Stromal cell of bone marrow (primary cell): Measurements from ENCODE around the gene CACNA1S.

ENCODE experiments used
- DNase-seq: peaks from one replicate; pipeline ENCODE4 v3.0.0-alpha.2; 2012; ENCODE audit warnings: low read depth

The CACNA1S gene

GRCh38 chr1:201093561-201093960 lies 18.7 kb downstream of the CACNA1S start:
- no peak for DNase-seq

GRCh38 chr1:201092738-201093137 lies 19.5 kb downstream of the CACNA1S start:
- DNase-seq, result no peak

DNA sequence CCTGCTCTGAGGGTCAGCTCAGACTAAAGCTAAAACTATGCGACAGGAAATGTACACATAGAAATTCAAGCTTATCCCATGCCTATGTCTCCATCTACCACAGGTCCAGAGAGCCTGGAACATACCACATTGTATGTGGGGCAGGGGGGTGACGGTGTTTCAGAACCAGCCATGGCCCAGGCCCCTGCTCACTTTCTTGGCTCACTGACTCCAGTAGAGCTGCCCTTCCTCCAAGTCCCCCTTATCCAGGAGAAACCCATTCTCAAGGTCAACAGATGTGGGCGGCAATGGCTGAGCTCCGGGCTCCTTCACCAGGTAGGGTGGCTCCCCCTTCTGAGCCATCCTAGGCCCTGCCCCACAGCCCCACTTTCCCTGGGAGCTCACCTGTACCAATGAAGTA lies 21.0 kb downstream of the CACNA1S start:
- DNase-seq, result no peak

- DNase-seq, result no peak
Observed at GRCh38 chr1:201090541-201090940, 21.7 kb downstream of the CACNA1S start.

DNA sequence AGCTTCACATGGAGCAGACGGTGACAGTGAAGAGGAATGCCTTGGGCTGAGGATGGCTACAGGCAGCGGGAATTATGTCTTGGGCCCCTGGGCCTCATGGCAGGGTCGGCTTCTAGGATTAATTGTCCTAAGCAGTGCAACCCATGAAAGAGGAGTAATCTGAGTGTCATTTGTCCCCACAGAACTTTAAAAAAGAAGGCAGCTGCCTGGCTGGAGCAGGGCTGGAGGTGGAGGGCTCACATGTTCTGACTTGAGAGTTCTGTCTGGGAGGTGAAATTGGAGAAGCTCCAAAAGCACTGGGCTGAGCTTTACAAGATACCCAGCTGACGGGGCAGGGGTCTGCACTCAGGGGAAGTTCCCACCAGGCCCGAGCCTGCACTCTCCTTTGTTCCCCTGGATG lies 22.6 kb downstream of the CACNA1S start:
- no peak for DNase-seq

- no peak for DNase-seq
Observed at GRCh38 chr1:201088901-201089525, 23.2 kb downstream of the CACNA1S start.

DNA sequence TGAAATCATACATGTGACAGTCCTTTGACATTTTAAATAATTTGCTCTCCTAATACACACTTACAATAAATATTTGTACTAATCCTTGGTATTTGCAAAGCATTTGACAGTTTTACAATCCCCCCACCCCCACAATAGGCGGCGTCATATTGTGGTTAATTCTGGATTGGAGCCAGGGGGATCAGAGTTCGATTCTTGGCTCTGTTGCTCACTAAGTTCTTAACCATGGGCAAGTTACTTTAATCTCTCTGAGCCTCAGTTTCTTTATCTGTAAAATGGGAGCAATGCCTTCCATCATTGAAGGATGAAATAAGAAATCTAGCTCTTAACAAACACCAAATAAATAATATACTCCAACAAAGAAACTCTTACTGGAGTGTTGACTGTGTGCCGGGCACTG lies 23.8 kb downstream of the CACNA1S start:
- no peak for DNase-seq

DNA sequence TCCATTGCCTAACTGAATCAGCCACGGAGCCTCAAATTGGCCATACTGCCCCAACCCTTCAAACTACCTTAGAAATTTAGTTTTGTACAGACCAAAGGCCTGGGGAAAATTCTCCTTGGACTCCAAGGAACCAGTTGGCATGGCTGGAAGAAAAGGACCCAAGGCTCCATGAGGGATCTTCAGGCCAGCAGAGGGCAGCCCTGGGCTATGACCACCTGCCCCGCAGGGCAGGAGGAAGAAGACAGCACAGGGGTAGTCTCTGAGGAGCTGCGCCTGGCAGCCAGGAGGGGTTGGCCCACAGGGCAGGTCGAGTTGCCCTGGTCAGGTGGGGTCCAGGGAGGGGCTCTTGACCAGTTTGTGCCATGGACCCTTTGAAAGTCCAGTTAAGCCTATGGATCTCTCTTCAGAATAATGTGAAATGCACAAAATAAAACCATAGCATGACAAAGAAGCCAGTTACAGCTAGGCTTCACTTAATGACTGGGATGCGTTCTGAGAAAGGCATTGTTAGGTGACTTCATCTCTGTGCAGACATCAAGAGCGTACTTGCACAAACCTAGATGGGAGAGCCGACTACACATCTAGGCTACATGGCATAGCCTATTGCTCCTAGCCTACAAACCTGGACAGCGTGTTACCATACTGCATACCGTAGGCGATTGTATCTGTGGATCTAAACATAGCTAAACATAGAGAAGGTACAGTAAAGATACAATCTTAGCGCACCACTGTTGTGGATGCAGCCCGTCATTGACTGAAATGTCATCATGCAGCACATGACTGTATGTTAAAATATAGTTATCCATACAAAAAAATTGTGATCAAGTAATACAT lies 26.1 kb downstream of the CACNA1S start:
- DNase-seq, result peak; percentile 18

GRCh38 chr1:201084295-201084694 lies 27.9 kb downstream of the CACNA1S start:
- DNase-seq, result no peak

DNA sequence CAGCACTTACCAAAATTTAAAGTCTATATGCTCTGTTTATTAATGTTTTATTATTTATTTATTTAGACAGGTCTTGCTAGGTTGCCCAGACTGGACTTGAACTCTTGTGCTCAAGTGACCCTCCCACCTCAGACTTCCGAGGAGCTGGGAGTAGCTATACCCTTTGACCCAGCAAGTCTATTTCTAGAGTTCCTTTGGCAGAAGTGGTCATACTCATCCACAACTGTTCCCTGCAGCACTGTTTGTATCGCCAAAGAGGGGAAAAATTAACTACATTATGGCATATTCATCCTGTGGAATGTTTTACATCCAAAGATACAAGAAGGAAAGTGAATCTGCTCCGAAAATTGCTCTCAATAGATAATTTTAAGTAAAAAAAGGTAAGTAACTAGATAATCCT lies 28.5 kb downstream of the CACNA1S start:
- no peak for DNase-seq

GRCh38 chr1:201080135-201080534 lies 32.1 kb downstream of the CACNA1S start:
- DNase-seq, result no peak

GRCh38 chr1:201077736-201078135 lies 34.5 kb downstream of the CACNA1S start:
- DNase-seq, result no peak

- DNase-seq, result no peak
Observed at GRCh38 chr1:201077116-201077515, 35.1 kb downstream of the CACNA1S start.

DNA sequence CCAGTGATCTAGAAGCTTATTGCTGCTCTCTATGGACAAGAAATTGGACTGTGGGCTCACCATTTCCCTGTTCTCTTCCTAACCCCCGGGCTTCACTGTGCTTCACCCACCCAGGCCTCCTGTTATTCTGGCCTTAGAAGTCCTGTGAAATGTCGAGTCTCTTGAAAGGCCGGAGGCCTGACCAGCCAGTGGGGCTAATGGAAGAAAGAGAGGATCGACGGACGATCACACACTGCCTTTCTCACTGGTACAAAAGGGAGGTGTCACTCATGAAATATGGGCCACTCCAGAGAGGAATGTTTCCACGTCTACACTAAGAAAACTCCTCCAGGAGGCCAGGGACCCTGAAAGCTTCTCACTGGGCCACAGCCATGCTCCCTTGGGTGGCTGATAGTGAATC lies 36.1 kb downstream of the CACNA1S start:
- DNase-seq, result no peak

DNA sequence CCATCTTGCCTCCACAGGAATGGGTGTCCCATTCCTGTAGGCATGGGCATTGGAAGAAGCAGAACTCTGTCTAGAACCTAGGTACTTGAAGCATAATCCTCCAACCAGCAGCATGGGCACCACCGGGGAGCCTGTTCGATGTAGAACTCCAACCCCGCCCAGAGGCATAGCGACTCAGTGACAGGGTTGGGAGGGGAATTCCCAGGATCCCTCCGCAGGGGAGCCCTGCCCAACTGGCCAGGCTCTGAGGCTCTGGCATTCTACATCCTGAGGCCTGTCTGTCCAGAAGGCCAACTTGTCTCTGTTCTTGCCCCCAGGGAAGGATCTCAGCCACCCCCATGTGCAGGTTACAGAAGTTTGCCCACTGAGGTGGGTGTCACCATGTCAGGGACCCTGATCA lies 38.2 kb downstream of the CACNA1S start:
- DNase-seq, result no peak

DNA sequence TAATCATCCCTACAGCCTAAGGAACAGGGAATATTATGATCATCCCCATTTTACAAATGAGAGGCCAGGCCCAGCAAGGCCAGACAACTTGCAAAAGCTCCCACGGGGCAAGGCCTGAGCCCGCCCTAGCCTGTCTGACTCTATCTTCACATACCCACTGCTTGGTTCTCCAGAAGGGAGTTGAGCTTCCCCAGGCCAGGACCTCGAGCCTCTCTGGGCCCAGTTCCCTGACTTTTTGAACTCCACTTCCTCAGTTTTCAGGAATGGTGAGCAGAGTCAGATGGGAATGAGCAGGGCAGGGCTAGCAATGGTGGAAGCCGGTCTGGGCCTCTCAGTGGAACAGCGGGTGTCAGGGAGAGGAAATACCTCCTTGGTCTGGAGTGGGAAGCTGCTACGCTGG lies 39.3 kb downstream of the CACNA1S start:
- DNase-seq, result no peak

DNA sequence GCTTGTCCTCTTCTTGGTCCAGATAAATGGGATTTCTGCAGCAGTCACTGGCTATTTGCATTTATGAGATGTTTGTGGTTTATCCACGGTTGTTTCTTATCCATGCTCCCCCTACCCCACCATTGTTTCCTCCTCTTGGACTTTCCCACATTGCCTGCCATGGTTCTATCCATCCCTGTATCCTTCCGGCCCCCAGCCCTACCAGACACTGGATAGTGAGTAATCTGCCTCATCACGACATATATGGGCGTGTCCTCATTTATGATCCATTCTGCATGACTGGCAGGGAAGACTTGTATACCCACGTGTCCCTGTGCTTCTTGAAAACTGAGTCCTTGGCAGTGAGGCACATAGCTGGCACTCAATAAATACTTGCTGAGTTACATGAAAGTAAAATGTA lies 40.1 kb downstream of the CACNA1S start:
- DNase-seq, result no peak

- no peak for DNase-seq
Observed at GRCh38 chr1:201069636-201070035, 42.6 kb downstream of the CACNA1S start.

GRCh38 chr1:201068976-201069375 lies 43.2 kb downstream of the CACNA1S start:
- DNase-seq, result no peak

DNA sequence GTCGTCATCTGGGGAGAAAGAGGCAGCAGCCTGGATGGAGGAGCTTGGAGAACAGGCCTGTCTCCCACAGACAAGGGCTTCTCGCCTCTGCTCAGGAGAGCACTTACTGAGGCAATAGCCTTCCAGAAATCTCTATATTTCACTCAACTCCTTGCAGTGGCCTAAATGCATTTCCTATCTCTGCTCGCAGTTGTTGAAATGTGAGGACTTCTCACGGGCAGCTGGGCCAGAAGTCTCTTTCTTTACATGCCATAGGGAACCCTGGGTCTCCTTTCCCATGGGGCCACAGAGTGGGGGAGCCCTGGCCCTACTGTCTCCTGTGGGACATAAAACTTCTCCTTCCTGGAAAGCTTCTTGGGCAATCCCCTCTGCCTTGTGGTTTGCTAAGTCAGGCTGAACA lies 45.2 kb downstream of the CACNA1S start:
- no peak for DNase-seq

DNA sequence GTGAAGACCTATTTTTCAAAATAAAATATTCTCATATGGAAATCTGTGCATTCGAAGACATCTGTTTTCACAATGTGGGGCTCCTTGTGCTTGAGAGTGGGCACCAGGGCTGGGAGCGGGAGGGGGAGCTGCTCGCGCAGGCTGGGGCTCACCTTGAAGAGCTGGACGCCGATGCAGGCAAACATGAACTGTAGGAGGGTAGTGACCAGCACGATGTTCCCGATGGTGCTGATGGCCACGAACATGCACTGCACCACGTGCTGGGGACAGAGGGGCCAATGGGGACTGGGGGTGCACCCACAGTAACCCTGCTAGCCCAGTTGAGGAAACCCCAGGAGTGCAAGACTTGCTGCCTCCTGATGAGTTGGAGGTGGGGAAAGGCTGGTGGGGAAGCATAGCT lies 46.5 kb downstream of the CACNA1S start:
- no peak for DNase-seq

- no peak for DNase-seq
Observed at GRCh38 chr1:201064806-201065205, 47.4 kb downstream of the CACNA1S start.

DNA sequence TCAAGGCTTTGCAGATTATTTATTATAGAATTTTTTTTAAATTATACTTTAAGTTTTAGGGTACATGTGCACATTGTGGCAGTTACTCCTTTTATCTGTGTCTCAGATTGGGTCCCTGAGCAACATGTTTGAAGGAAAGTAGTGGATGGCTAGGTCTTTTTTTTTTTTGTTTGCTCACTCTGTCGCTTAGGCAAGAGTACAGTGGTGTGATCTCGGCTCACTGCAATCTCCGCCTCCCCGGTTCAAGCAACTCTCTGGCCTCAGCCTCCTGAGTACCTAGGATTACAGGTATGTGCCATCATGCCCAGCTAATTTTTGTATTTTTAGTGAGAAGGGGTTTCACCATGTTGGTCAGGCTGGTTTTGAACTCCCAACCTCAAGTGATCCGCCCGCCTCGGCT lies 49.1 kb downstream of the CACNA1S start:
- DNase-seq, result no peak
